Measurements from ENCODE around the gene OR11A1. TPM values are rescaled to one million over a fixed set of nuclear protein-coding genes. Genes with fewer than 3 reads are reported as not detected.

The OR11A1 gene
- total RNA-seq, 4 donors from 2014 or later = not detected

- 81 to 89% methylated on average over 2 of the region's 2 CpGs for WGBS, 2 donors
- H3K4me3 ChIP-seq (replicated peaks in 1 of 3) = no peak overlapping the region
- no peaks in the 10 kb centered on the region for H3K4me1 ChIP-seq
- intact Hi-C loops (cut with DNase I) = no loop called here
- H3K9me3 ChIP-seq = no peaks in the 10 kb centered on the region
- no peak for DNase-seq
- TF ChIP-seq CTCF (IDR thresholded peaks at IDR 0.05) (no peak), POLR2A (IDR thresholded peaks at IDR 0.05) (no peak)
- H3K36me3 ChIP-seq = no peaks in the 10 kb centered on the region
- no peak overlapping the region for H3K27ac ChIP-seq
- no peaks in the 10 kb centered on the region for H3K27me3 ChIP-seq
Observed at GRCh38 chr6:29424168-29424567, 32.7 kb downstream of the OR11A1 start.

- no peak for TF ChIP-seq POLR2A (IDR thresholded peaks at IDR 0.05)
- TF ChIP-seq CTCF (IDR thresholded peaks at IDR 0.05) = no peak
- Histone ChIP-seq H3K4me3 (replicated peaks in 1 of 3) (no peak overlapping the region), H3K36me3 (no peaks in the 10 kb centered on the region), H3K4me1 (no peaks in the 10 kb centered on the region), H3K27me3 (no peaks in the 10 kb centered on the region), H3K9me3 (no peaks in the 10 kb centered on the region), H3K27ac (no peak overlapping the region)
- intact Hi-C loops (cut with DNase I) = no loop called here
- DNase-seq = no peak
- 42 to 46% methylated on average over 3 of the region's 3 CpGs for WGBS, 2 donors
Observed at GRCh38 chr6:29419516-29419915, 37.4 kb downstream of the OR11A1 start.

GRCh38 chr6:29414588-29414987 is 42.3 kb downstream of the OR11A1 start, which contains the start of gene OR12D1:
TSS of gene OR12D1 (plus strand) at chr6:29414928.
- DNase-seq = no peak
- Histone ChIP-seq H3K27ac (no peak within 1 kb of the TSS), H3K4me3 (replicated peaks in 1 of 3) (no peak within 1 kb of the TSS), H3K9me3 (no peaks in the 10 kb centered on the region), H3K36me3 (no peaks in the 10 kb centered on the region), H3K4me1 (no peaks in the 10 kb centered on the region), H3K27me3 (no peaks in the 10 kb centered on the region)
- intact Hi-C loops (cut with DNase I) = no loop called here
- no peak for TF ChIP-seq CTCF (IDR thresholded peaks at IDR 0.05)
- TF ChIP-seq POLR2A (IDR thresholded peaks at IDR 0.05) = no peak

GRCh38 chr6:29403801-29404200 is 53.1 kb downstream of the OR11A1 start:
- H3K36me3 ChIP-seq = no peaks in the 10 kb centered on the region
- WGBS, 2 donors = 47 to 92% methylated on average over 1 of the region's 1 CpG
- H3K27ac ChIP-seq = no peak overlapping the region
- no peak for DNase-seq
- no peaks in the 10 kb centered on the region for H3K4me1 ChIP-seq
- H3K9me3 ChIP-seq = no peaks in the 10 kb centered on the region
- H3K4me3 ChIP-seq (replicated peaks in 1 of 3) = no peak overlapping the region
- TF ChIP-seq POLR2A (IDR thresholded peaks at IDR 0.05) (no peak), CTCF (IDR thresholded peaks at IDR 0.05) (no peak)
- H3K27me3 ChIP-seq = no peaks in the 10 kb centered on the region
- intact Hi-C loops (cut with DNase I) = no loop called here

- no peaks in the 10 kb centered on the region for H3K9me3 ChIP-seq
- no peak overlapping the region for H3K27ac ChIP-seq
- no peak for TF ChIP-seq POLR2A (IDR thresholded peaks at IDR 0.05)
- TF ChIP-seq CTCF (IDR thresholded peaks at IDR 0.05) = no peak
- no peak overlapping the region for H3K4me3 ChIP-seq (replicated peaks in 1 of 3)
- H3K36me3 ChIP-seq = no peaks in the 10 kb centered on the region
- H3K4me1 ChIP-seq = no peaks in the 10 kb centered on the region
- DNase-seq = no peak
- no peaks in the 10 kb centered on the region for H3K27me3 ChIP-seq
- WGBS, 2 donors = 80 to 83% methylated on average over 2 of the region's 2 CpGs
- intact Hi-C loops (cut with DNase I) = no loop called here
Observed at GRCh38 chr6:29399525-29399924, 57.3 kb downstream of the OR11A1 start.

Data from thyroid gland (tissue), 4 donors.